Cardiac muscle cell (in vitro differentiated cells and primary cell): ENCODE data around the gene TUBB4B. TPM values are rescaled to one million over a fixed set of nuclear protein-coding genes. Genes with fewer than 3 reads are reported as not detected.
"Not testable (repeated sequence)": the region's sequence is repeated elsewhere in the genome, so short reads cannot be mapped to it uniquely, and the experiment has no call there.

Experiments used
- DNase-seq, 2 donors: peaks; one replicate each; pipeline versions ENCODE4 v3.0.0 to v3.0.0-alpha.2; 2010 to 2017; ENCODE audit warnings: low read depth in 1 of 2, low spot score in 1 of 2
- H3K27ac ChIP-seq: fragments of 200-600 bp; sonication (generic); 2 replicates; pipeline ENCODE4 v1.5.1; 2016
- H3K27me3 ChIP-seq: fragments of 200-600 bp; sonication (generic); 2 replicates; pipeline ENCODE4 v1.6.0; 2016; ENCODE audit warnings: control low read depth
- H3K36me3 ChIP-seq: fragments of 200-600 bp; sonication (generic); 2 replicates; pipeline ENCODE4 v1.5.1; 2016; ENCODE audit warnings: control low read depth
- H3K4me1 ChIP-seq: fragments of 200-600 bp; sonication (generic); 2 replicates; pipeline ENCODE4 v1.8.1; 2017; ENCODE audit warnings: low read depth, mild to moderate bottlenecking, mixed run types
- H3K4me3 ChIP-seq: fragments of 200-600 bp; sonication (generic); 2 replicates; pipeline ENCODE4 v1.5.1; 2016; ENCODE audit warnings: mild to moderate bottlenecking
- H3K9me3 ChIP-seq: fragments of 200-600 bp; sonication (generic); 2 replicates; pipeline ENCODE4 v1.5.1; 2017; ENCODE audit warnings: low read depth, mild to moderate bottlenecking, control low read depth
- CTCF ChIP-seq: IDR thresholded peaks from 2 replicates; pipeline ENCODE4 v1.5.1; 2012; ENCODE audit warnings: low read depth, mild to moderate bottlenecking, low read length
- polyA plus RNA-seq: library from polyadenylated mRNA; unstranded; fragments of >200 nt; fragmentation: Nextera tagmentation; extraction: Ambion mirVana; gene quantifications from 2 replicates; pipeline ENCODE4 v1.2.1, GENCODE V29; 2016
- total RNA-seq: library from RNA; depleted of rRNA; stranded (reverse); fragments of >200 nt; gene quantifications from 2 replicates; pipeline ENCODE4 v1.2.3, GENCODE V29; 2016

TUBB4B gene
- total and polyA plus RNA-seq, 2 experiments from 2014 or later, result 540 to 745 TPM

- Histone ChIP-seq H3K9me3 (no peaks in the 10 kb centered on the region), H3K4me1 (peaks cover 19% of the 10 kb centered on the region), H3K36me3 (peaks cover 7% of the 10 kb centered on the region), H3K27ac (peak overlapping the region; percentile 57), H3K27me3 (no peaks in the 10 kb centered on the region), H3K4me3 (peak overlapping the region; percentile 98)
- no peak for TF ChIP-seq CTCF
- DNase-seq, result peak in 1 of 2 donors; percentile 72
Measured at GRCh38 chr9:137255448-137256114, 14.5 kb downstream of the TUBB4B start.

- Histone ChIP-seq H3K27ac (no peak overlapping the region), H3K27me3 (no peaks in the 10 kb centered on the region), H3K4me1 (peaks cover 19% of the 10 kb centered on the region), H3K36me3 (peaks cover 7% of the 10 kb centered on the region), H3K9me3 (no peaks in the 10 kb centered on the region), H3K4me3 (peak overlapping the region; percentile 98)
- no peak for DNase-seq
- no peak for TF ChIP-seq CTCF
Measured at GRCh38 chr9:137256362-137256761, 15.3 kb downstream of the TUBB4B start.

DNA sequence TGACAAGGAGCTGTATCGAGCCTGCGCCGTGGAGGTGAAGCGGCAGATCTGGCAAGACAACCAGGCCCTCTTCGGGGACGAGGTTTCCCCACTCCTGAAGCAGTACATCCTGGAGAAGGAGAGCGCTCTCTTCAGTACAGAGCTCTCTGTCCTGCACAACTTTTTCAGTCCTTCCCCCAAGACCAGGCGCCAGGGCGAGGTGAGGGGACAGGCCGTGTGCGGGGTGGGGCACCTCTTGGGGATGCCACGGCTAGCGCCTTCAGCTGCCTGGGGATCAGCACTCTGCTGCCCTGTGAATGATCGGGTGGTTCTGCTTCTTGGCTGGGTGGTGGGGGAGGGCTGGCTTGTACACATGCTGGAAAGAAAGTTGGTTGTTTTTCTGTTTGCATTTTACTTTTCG, 15.8 kb downstream of the TUBB4B start:
- DNase-seq, result no peak
- H3K36me3 ChIP-seq, result peaks cover 7% of the 10 kb centered on the region
- no peak overlapping the region for H3K4me3 ChIP-seq
- no peaks in the 10 kb centered on the region for H3K9me3 ChIP-seq
- H3K27ac ChIP-seq, result no peak overlapping the region
- no peak for TF ChIP-seq CTCF
- no peaks in the 10 kb centered on the region for H3K27me3 ChIP-seq
- H3K4me1 ChIP-seq, result peaks cover 19% of the 10 kb centered on the region

DNA sequence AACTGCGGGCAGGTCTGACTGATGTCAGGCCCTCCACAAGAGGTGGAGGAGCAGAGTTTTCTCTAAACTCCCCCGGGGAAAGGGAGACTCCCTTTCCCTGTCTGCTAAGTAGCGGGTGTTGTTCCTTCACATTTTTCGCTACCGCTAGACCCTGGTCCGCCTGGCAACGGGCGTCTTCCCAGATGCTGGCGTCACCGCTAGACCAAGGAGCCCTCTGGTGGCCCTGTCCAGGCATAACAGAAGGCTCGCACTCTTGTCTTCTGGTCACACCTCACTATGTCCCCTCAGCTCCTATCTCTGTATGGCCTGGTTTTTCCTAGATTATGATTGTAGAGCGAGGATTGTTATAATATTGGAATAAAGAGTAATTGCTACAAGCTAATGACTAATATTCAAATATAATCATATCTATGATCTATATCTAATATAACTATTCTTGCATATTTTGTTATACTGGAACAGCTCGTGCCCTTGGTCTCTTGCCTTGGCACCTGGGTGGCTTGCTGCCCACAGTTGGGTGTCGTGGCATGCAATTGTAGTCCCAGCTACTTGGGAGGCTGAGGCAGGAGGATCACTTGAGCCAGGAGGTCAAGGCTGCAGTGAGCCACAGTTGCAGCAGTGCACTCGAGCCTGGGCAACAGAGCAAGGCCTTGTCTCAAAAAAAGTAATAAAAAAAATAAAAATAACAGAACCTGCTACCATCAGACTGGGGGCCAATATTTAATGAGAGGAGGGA, 21.3 kb downstream of the TUBB4B start:
- peak; percentile 46 for TF ChIP-seq CTCF
- peak in 1 of 2 donors; percentile 61 for DNase-seq
- not testable (repeated sequence) for H3K4me3 ChIP-seq, H3K4me1 ChIP-seq, H3K27me3 ChIP-seq, H3K9me3 ChIP-seq, H3K27ac ChIP-seq
- peaks cover 14% of the 10 kb centered on the region for H3K36me3 ChIP-seq

DNA sequence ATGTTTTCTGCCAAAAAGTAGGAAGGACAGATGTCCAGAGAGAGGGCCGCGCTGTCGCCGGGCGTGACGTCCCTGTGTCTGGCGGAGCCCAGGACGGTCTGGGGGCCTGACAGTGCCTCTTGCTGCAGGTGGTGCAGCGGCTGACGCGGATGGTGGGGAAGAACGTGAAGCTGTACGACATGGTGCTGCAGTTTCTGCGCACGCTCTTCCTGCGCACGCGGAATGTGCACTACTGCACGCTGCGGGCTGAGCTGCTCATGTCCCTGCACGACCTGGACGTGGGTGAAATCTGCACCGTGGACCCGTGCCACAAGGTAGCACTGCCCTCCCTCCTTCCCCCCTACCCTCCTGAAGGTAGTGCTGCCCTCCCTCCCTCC, 21.8 kb downstream of the TUBB4B start:
- Histone ChIP-seq H3K4me1 (no peaks in the 10 kb centered on the region), H3K36me3 (peaks cover 14% of the 10 kb centered on the region), H3K9me3 (no peaks in the 10 kb centered on the region), H3K27me3 (no peaks in the 10 kb centered on the region), H3K27ac (no peak overlapping the region), H3K4me3 (no peak overlapping the region)
- no peak for TF ChIP-seq CTCF
- no peak for DNase-seq
